Astrocyte of the spinal cord (primary cell): ENCODE data around the gene PMM2.
"Not testable (repeated sequence)": the region's sequence is repeated elsewhere in the genome, so short reads cannot be mapped to it uniquely, and the experiment has no call there.

Experiments
- DNase-seq: peaks from one replicate; pipeline ENCODE4 v3.0.0; 2011; ENCODE audit warnings: low read depth, low spot score
- H3K4me3 ChIP-seq: 2 replicates; pipeline ENCODE4 v1.5.1; 2011; ENCODE audit warnings: low read depth, mild to moderate bottlenecking, low read length, moderate library complexity
- CTCF ChIP-seq: IDR thresholded peaks from 2 replicates; pipeline ENCODE4 v1.5.1; 2012; ENCODE audit warnings: low read depth, mild to moderate bottlenecking, low read length, inconsistent platforms
- in situ Hi-C: cut with HindIII; loops from 2 replicates; pipeline ENCODE4 v1.10.0; 2017; ENCODE audit warnings: low sequenced_read_pairs

PMM2 gene

GRCh38 chr16:8775359-8775758 lies 22.3 kb upstream of the PMM2 start:
- no peak for DNase-seq
- in situ Hi-C loops: no loop called here
- TF ChIP-seq CTCF: no peak
- no peak overlapping the region for H3K4me3 ChIP-seq

GRCh38 chr16:8776129-8776584 lies 21.5 kb upstream of the PMM2 start:
- no peak for TF ChIP-seq CTCF
- no peak overlapping the region for H3K4me3 ChIP-seq
- in situ Hi-C loops: no loop called here
- DNase-seq: no peak

- in situ Hi-C loops: no loop called here
- DNase-seq: no peak
- TF ChIP-seq CTCF: no peak
- no peak overlapping the region for H3K4me3 ChIP-seq
Observed at GRCh38 chr16:8777217-8777616, 20.4 kb upstream of the PMM2 start.

- in situ Hi-C loops: no loop called here
- no peak for DNase-seq
Observed at GRCh38 chr16:8781797-8782196, 15.8 kb upstream of the PMM2 start.

GRCh38 chr16:8782673-8783072 lies 15.0 kb upstream of the PMM2 start:
- no peak for TF ChIP-seq CTCF
- no peak for DNase-seq
- in situ Hi-C loops: no loop called here
- H3K4me3 ChIP-seq: no peak overlapping the region

More at GRCh38 chr16:8781797-8782196, 15.8 kb upstream of the PMM2 start:
- H3K4me3 ChIP-seq: no peak overlapping the region
- TF ChIP-seq CTCF: no peak

GRCh38 chr16:8785408-8785807 lies 12.2 kb upstream of the PMM2 start:
- H3K4me3 ChIP-seq: no peak overlapping the region
- TF ChIP-seq CTCF: no peak
- DNase-seq: no peak
- in situ Hi-C loops: no loop called here

- in situ Hi-C loops, DNase-seq: not testable (repeated sequence)
Observed at GRCh38 chr16:8786316-8786715, 11.3 kb upstream of the PMM2 start.

More at GRCh38 chr16:8786316-8786715, 11.3 kb upstream of the PMM2 start:
- H3K4me3 ChIP-seq: not testable (repeated sequence)
